ENCODE measurements around the gene EFNA4. TPM values are rescaled to one million over a fixed set of nuclear protein-coding genes. Genes with fewer than 3 reads are reported as not detected.

Gene EFNA4
- polyA plus RNA-seq, 1 experiment, result 10.1 TPM

DNA sequence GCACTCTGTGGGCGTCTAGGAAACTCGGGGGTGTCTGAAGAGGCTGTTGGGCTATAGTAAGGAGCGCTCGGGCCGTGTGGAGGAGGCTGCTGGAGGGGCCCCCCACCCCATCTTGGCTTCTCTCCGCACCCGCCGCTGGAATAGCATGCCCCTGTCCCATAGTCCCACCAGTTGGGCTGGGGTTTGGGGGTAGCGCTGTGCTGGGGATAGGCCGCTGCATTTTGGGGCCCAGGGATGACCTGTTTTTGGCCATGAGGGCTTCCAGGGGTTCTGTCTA lies 15.6 kb downstream of the EFNA4 start:
- Histone ChIP-seq H3K27me3 (ENCODE audit: control insufficient read depth, insufficient read depth, low read length) (peaks cover 68% of the 10 kb centered on the region), H3K9me3 (ENCODE audit: control insufficient read depth, insufficient read depth, low read length) (no peaks in the 10 kb centered on the region; the same call in 1 of the 2 replicates), H3K4me3 (ENCODE audit: low read depth, low read length) (peak overlapping the region; percentile 50), H3K27ac (ENCODE audit: low read depth, low read length) (no peak overlapping the region)
- TF ChIP-seq CTCF (IDR thresholded peaks at IDR 0.05; ENCODE audit: low read depth, low read length), result no peak
- POLR2A ChIA-PET, result interaction anchor here (1.1 to 1.3 kb wide), 2 partner anchors 15 to 94 kb away, joined by 3 to 4 read pairs; partner anchors contain the start of gene KRTCAP2
- CTCF ChIA-PET, result interaction anchor here (0.7 to 2.2 kb wide), 4 partner anchors 12 to 94 kb away, joined by 3 to 10 read pairs (median 5); partner anchors contain the start of genes ADAM15 and KRTCAP2
- no peak for DNase-seq (ENCODE audit: low read depth, low spot score)

DNA sequence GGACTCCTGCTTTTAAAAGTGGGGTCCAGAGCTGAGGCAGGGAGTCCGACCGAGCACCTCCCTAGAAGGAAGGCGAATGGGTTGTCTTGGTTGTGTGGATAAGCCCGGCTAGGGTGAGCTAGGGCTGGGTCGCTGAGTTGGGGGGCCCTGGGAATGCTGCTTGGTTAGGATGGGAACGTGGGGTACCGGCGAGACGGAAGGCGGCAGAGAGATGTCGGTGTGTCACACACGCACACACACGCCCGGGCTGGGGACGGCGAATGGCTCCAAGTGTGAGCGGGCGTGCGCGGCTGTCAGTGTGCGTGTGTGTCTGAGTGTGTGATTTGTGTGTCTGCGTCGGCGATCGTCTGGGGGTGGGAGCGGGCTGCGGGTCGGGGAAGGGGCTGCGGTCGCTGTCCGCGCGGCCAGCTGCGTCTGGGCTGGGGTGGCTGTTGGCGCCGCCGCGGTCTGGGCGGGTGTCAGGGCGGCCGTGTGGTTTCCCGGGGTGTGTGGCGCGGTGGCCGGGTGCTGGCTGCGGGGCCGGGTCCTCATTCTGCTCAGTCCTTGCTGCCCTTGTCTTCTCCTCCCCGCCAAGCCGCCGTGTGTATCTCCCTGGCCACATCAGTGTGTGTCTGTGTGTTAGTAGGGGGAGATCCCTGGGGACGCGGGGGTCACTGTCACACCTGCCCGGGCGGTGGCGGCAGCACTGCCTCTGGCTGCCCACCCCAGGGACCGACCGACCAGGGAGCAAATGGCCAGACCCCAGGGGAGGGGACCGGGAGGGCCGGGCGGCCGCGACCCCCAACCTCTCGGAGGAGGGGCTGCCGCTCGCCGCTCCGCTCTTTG lies 16.2 kb downstream of the EFNA4 start:
- H3K27me3 ChIP-seq (ENCODE audit: control insufficient read depth, insufficient read depth, low read length), result peaks cover 64% of the 10 kb centered on the region
- CTCF ChIA-PET, result interaction anchor here (0.7 to 2.2 kb wide), 4 partner anchors 12 to 93 kb away, joined by 3 to 10 read pairs (median 5); partner anchors contain the start of genes ADAM15 and KRTCAP2
- H3K9me3 ChIP-seq (ENCODE audit: control insufficient read depth, insufficient read depth, low read length), result no peaks in the 10 kb centered on the region; the same call in 1 of the 2 replicates
- no peak overlapping the region for H3K4me3 ChIP-seq (ENCODE audit: low read depth, low read length)
- DNase-seq (ENCODE audit: low read depth, low spot score), result no peak
- no peak overlapping the region for H3K27ac ChIP-seq (ENCODE audit: low read depth, low read length)
- POLR2A ChIA-PET, result interaction anchor here (1.3 kb wide), 1 partner anchor 94 kb away, joined by 4 read pairs; the partner anchor contains the start of gene KRTCAP2
- TF ChIP-seq CTCF (IDR thresholded peaks at IDR 0.05; ENCODE audit: low read depth, low read length), result no peak

DNA sequence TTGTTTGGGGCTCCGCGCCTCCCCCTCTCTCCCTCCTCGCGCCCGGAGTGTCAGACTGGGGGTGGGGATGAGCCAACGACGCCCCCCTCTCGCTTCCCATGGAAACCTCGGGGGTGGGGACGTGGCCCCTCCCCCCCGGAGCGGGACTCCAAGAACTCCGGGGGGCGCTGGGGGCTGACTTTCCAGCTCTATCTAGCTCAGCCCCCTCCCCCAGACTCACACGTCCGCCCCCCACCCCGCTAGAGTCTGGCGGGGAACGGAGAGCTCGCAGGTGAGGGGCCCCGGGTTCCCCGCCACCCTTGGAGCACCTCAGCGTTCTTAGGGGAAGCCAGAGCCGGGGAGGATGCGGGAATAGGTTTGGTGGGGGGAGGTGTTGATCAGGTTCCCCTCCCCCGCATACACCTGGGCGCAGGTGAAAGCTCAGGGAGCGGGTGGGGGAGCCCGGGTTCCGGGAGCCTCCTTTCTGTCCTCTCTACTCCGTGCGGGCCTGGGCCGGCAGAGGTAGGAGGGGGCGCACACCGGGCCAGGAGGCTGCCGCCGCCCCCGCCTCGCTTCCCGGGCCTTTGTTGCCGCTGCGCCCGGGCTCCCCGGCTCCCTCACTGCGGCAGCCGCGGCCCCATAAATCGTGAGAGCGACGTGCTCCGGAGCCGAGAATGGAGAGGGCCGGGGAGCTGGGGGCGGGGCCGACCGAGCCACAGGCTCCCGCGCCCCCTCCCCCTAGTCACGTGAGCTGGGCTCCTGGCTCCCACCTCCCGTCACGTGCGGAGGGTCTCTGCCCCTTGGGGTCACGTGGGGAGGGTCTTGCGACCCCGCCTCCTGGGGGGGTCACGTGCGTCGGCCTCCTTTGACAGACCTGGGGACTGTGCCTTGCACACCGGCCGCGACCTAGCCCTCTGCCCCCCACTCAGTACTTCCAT lies 17.0 kb downstream of the EFNA4 start:
- POLR2A ChIA-PET, result no interaction called here
- peaks cover 57% of the 10 kb centered on the region for H3K27me3 ChIP-seq (ENCODE audit: control insufficient read depth, insufficient read depth, low read length)
- TF ChIP-seq CTCF (IDR thresholded peaks at IDR 0.05; ENCODE audit: low read depth, low read length), result no peak
- no peak overlapping the region for H3K27ac ChIP-seq (ENCODE audit: low read depth, low read length)
- no peak for DNase-seq (ENCODE audit: low read depth, low spot score)
- CTCF ChIA-PET, result interaction anchor here (0.7 to 2.2 kb wide), 4 partner anchors 9 to 1081 kb away, joined by 3 to 7 read pairs (median 4); partner anchors contain the start of gene KRTCAP2
- H3K4me3 ChIP-seq (ENCODE audit: low read depth, low read length), result no peak overlapping the region
- no peaks in the 10 kb centered on the region; the same call in 1 of the 2 replicates for H3K9me3 ChIP-seq (ENCODE audit: control insufficient read depth, insufficient read depth, low read length)

- CTCF ChIA-PET, result interaction anchor here (1.1 to 2.2 kb wide), 2 partner anchors 8 to 91 kb away, joined by 4 to 7 read pairs; partner anchors contain the start of gene KRTCAP2
- TF ChIP-seq CTCF (IDR thresholded peaks at IDR 0.05; ENCODE audit: low read depth, low read length), result no peak
- Histone ChIP-seq H3K4me3 (ENCODE audit: low read depth, low read length) (no peak overlapping the region), H3K27me3 (ENCODE audit: control insufficient read depth, insufficient read depth, low read length) (peaks cover 55% of the 10 kb centered on the region), H3K27ac (ENCODE audit: low read depth, low read length) (no peak overlapping the region), H3K9me3 (ENCODE audit: control insufficient read depth, insufficient read depth, low read length) (no peaks in the 10 kb centered on the region; the same call in 1 of the 2 replicates)
- DNase-seq (ENCODE audit: low read depth, low spot score), result no peak
- POLR2A ChIA-PET, result no interaction called here
These were observed 18.1 kb downstream of the EFNA4 start for GRCh38 chr1:155081472-155082300.
